HepG2 (cell line): ENCODE data around the gene ZCCHC7. TPM values are rescaled to one million over a fixed set of nuclear protein-coding genes. Genes with fewer than 3 reads are reported as not detected.

Source experiments
- BRD4 ChIP-seq: sonication (generic); formaldehyde crosslinking; IDR thresholded peaks from 2 replicates; pipeline ENCODE4 v1.4.0; 2020; ENCODE audit warnings: missing genetic modification reagents
- CREB1 ChIP-seq, 2 experiments: fragments of 450-650 bp in 1 of 2; IDR thresholded peaks; 2 replicates each; pipeline ENCODE4 v1.6.1; 2016 to 2017; ENCODE audit warnings: control low read depth in 1 of 2, mild to moderate bottlenecking in 1 of 2, missing compliant biosample characterization in 1 of 2, missing genetic modification characterization in 1 of 2
- HMGXB4 ChIP-seq, 2 experiments: sonication (generic) in 1 of 2; formaldehyde crosslinking in 1 of 2; IDR thresholded peaks; 2 replicates each; pipeline versions ENCODE4 v1.4.0 to v1.6.1; 2018 to 2020; ENCODE audit warnings: missing genetic modification reagents in 2 of 2, borderline replicate concordance in 1 of 2, low read depth in 1 of 2, mild to moderate bottlenecking in 1 of 2, missing biosample characterization in 1 of 2
- HNF1B ChIP-seq: sonication (generic); formaldehyde crosslinking; IDR thresholded peaks from 2 replicates; pipeline ENCODE4 v1.5.1; 2020; ENCODE audit warnings: mild to moderate bottlenecking, moderate library complexity, missing genetic modification reagents
- KDM2A ChIP-seq: sonication (generic); formaldehyde crosslinking; IDR thresholded peaks from 2 replicates; pipeline ENCODE4 v1.4.0; 2020; ENCODE audit warnings: low read depth, missing genetic modification reagents, borderline replicate concordance
- KLF6 ChIP-seq: IDR thresholded peaks from 2 replicates; pipeline ENCODE4 v1.8.0; 2016; ENCODE audit warnings: missing biosample characterization, missing genetic modification reagents
- MBNL3 ChIP-seq: fragments of 250-450 bp; sonication (Bioruptor Pico); conservative IDR thresholded peaks from 2 replicates; pipeline ENCODE4 v1.8.0; 2022; ENCODE audit warnings: mild to moderate bottlenecking, inconsistent platforms
- PHF20 ChIP-seq: sonication (generic); formaldehyde crosslinking; IDR thresholded peaks from 2 replicates; pipeline ENCODE4 v1.5.0; 2020; ENCODE audit warnings: mild to moderate bottlenecking, missing genetic modification reagents
- RBAK ChIP-seq: sonication (generic); formaldehyde crosslinking; IDR thresholded peaks from 2 replicates; pipeline ENCODE4 v1.5.1; 2020; ENCODE audit warnings: mild to moderate bottlenecking, missing genetic modification reagents
- SAP130 ChIP-seq: IDR thresholded peaks from 2 replicates; pipeline ENCODE4 v1.6.1; 2016; ENCODE audit warnings: low read depth
- SNAPC4 ChIP-seq: sonication (generic); formaldehyde crosslinking; IDR thresholded peaks from 2 replicates; pipeline ENCODE4 v1.4.0; 2020; ENCODE audit warnings: mild to moderate bottlenecking, missing genetic modification reagents
- SP5 ChIP-seq: IDR thresholded peaks from 2 replicates; pipeline ENCODE4 v1.6.1; 2016; ENCODE audit warnings: low read depth, borderline replicate concordance
- U2AF1 ChIP-seq: fragments of 200-400 bp; formaldehyde crosslinking; optimal IDR thresholded peaks from 2 replicates; pipeline ENCODE3; 2017; ENCODE audit warnings: mild to moderate bottlenecking, low read depth, low read length
- ZBTB14 ChIP-seq: sonication (generic); formaldehyde crosslinking; IDR thresholded peaks from 2 replicates; pipeline ENCODE4 v1.4.0; 2020; ENCODE audit warnings: missing genetic modification reagents
- ZKSCAN8 ChIP-seq: IDR thresholded peaks from 2 replicates; pipeline ENCODE4 v1.6.1; 2016; ENCODE audit warnings: borderline replicate concordance, missing genetic modification reagents, missing compliant biosample characterization
- ZNF414 ChIP-seq: sonication (generic); formaldehyde crosslinking; IDR thresholded peaks from 2 replicates; pipeline ENCODE4 v1.5.0; 2020; ENCODE audit warnings: missing genetic modification reagents
- ZNF788 ChIP-seq: sonication (generic); formaldehyde crosslinking; IDR thresholded peaks from 2 replicates; pipeline ENCODE4 v1.5.0; 2020; ENCODE audit warnings: mild to moderate bottlenecking, missing genetic modification reagents, borderline replicate concordance
- ZNF878 ChIP-seq: sonication (generic); formaldehyde crosslinking; IDR thresholded peaks from 2 replicates; pipeline ENCODE4 v1.8.1; 2023; ENCODE audit warnings: mild to moderate bottlenecking, missing genetic modification reagents, moderate library complexity
- polyA plus RNA-seq, 8 experiments: library from polyadenylated mRNA; depleted of rRNA in 3 of 8; stranded (reverse) in 7 of 8; unstranded in 1 of 8; fragments of >200 nt; fragmentation: Illumina TruSeq in 4 of 8; extraction: Trizol in 4 of 8; gene quantifications; 2 replicates each; pipeline versions ENCODE4 v1.2.1 to v1.2.3, GENCODE V29; 2011 to 2016; ENCODE audit warnings: low read depth in 4 of 8, missing spikeins in 1 of 8, mixed read lengths in 1 of 8; ENCODE audit not compliant: insufficient read depth in 1 of 8
- total RNA-seq, 5 experiments: library from RNA; depleted of rRNA; stranded (reverse); fragments of >200 nt; fragmentation: Illumina TruSeq; extraction: Trizol; gene quantifications; 2 replicates each; pipeline ENCODE4 v1.2.3, GENCODE V29; 2016; ENCODE audit warnings: low read depth in 1 of 5

The ZCCHC7 gene
- total and polyA plus RNA-seq, 2 of the 13 experiments (the other 11 are each of a cell fraction or from before 2014, with no cell fraction given), result 13.6 to 19.3 TPM

- TF ChIP-seq HNF1B (CRISPR knock-in tag) (peak; percentile 81), HMGXB4 (CRISPR knock-in tag; IDR thresholded peaks at IDR 0.05; ENCODE audit: borderline replicate concordance in 1 of 2, low read depth in 1 of 2) (peak; percentile 86 to 93), RBAK (CRISPR knock-in tag) (no peak), ZBTB14 (CRISPR knock-in tag) (peak; percentile 69), SAP130 (CRISPR knock-in tag) (peak; percentile 89), BRD4 (CRISPR knock-in tag) (peak; percentile 48; the same call in 1 of the 2 replicates), ZNF414 (CRISPR knock-in tag) (no peak; the same call in 1 of the 2 replicates), SP5 (CRISPR knock-in tag) (peak; percentile 86), CREB1 (IDR thresholded peaks at IDR 0.05) (peak; percentile 9), CREB1 (CRISPR knock-in tag; IDR thresholded peaks at IDR 0.05) (peak; percentile 80), U2AF1 (no peak), MBNL3 (CRISPR knock-in tag) (no peak), ZNF788 (peak; percentile 89), ZNF878 (peak; percentile 100), ZKSCAN8 (CRISPR knock-in tag) (peak; percentile 58; the same call in 1 of the 2 replicates), KDM2A (CRISPR knock-in tag) (peak; percentile 91), KLF6 (CRISPR knock-in tag) (peak; percentile 100), PHF20 (CRISPR knock-in tag) (peak; percentile 85), SNAPC4 (peak; percentile 96)
Measured at GRCh38 chr9:37079370-37080164, 40.8 kb upstream of the ZCCHC7 start (continued).
